Astrocyte (in vitro differentiated cells and primary cell): Measurements from ENCODE around the gene C11orf42. TPM values are rescaled to one million over a fixed set of nuclear protein-coding genes. Genes with fewer than 3 reads are reported as not detected.

Source experiments
- DNase-seq: peaks from one replicate; pipeline ENCODE4 v3.0.0-alpha.2; 2010; ENCODE audit warnings: low read depth
- FAIRE-seq: peaks from 2 replicates; lab custom pipeline; 2011; peaks lifted over from hg19 to GRCh38; lab: Jason Lieb, UNC
- H2AFZ ChIP-seq: 2 replicates; pipeline ENCODE4 v1.6.0; 2012; ENCODE audit warnings: low read depth, low read length, inconsistent platforms
- H3K27ac ChIP-seq: 2 replicates; pipeline ENCODE4 v1.5.1; 2011; ENCODE audit warnings: low read depth, low read length, inconsistent platforms
- H3K27me3 ChIP-seq: 2 replicates; pipeline ENCODE4 v1.6.0; 2011; ENCODE audit warnings: low read length, inconsistent platforms; ENCODE audit not compliant: insufficient read depth
- H3K36me3 ChIP-seq: 2 replicates; pipeline ENCODE4 v1.5.1; 2011; ENCODE audit warnings: low read length, inconsistent platforms; ENCODE audit not compliant: insufficient read depth
- H3K4me1 ChIP-seq: 2 replicates; pipeline ENCODE4 v1.5.1; 2011; ENCODE audit warnings: low read length, inconsistent platforms; ENCODE audit not compliant: insufficient read depth
- H3K4me2 ChIP-seq: 2 replicates; pipeline ENCODE4 v1.6.0; 2012; ENCODE audit warnings: low read length, inconsistent platforms
- H3K4me3 ChIP-seq: 2 replicates; pipeline ENCODE4 v1.5.1; 2011; ENCODE audit warnings: low read depth, mild to moderate bottlenecking, low read length, inconsistent platforms; ENCODE audit not compliant: insufficient read depth
- H3K79me2 ChIP-seq: 2 replicates; pipeline ENCODE4 v1.6.0; 2012; ENCODE audit warnings: mild to moderate bottlenecking, low read length, inconsistent platforms; ENCODE audit not compliant: insufficient read depth
- H3K9ac ChIP-seq: 2 replicates; pipeline ENCODE4 v1.6.0; 2012; ENCODE audit warnings: mild to moderate bottlenecking, low read length, inconsistent platforms
- H3K9me3 ChIP-seq: 2 replicates; pipeline ENCODE4 v1.5.1; 2012; ENCODE audit warnings: low read depth, mild to moderate bottlenecking, low read length, inconsistent platforms; ENCODE audit not compliant: insufficient read depth
- H4K20me1 ChIP-seq: 2 replicates; pipeline ENCODE4 v1.6.0; 2012; ENCODE audit warnings: low read length, inconsistent platforms; ENCODE audit not compliant: insufficient read depth
- H3K27ac Mint-ChIP-seq: one replicate; pipeline ENCODE4 v1.8.0; 2021; ENCODE audit warnings: mild to moderate bottlenecking, mixed read lengths; ENCODE audit not compliant: unreplicated experiment
- H3K27me3 Mint-ChIP-seq: one replicate; pipeline ENCODE4 v1.8.0; 2021; ENCODE audit warnings: low read depth, mixed read lengths; ENCODE audit not compliant: unreplicated experiment
- H3K36me3 Mint-ChIP-seq: one replicate; pipeline ENCODE4 v1.8.0; 2021; ENCODE audit warnings: low read depth, mixed read lengths; ENCODE audit not compliant: unreplicated experiment
- H3K4me1 Mint-ChIP-seq: one replicate; pipeline ENCODE4 v1.8.0; 2021; ENCODE audit warnings: low read depth, mixed read lengths; ENCODE audit not compliant: unreplicated experiment
- H3K4me3 Mint-ChIP-seq: one replicate; pipeline ENCODE4 v1.8.0; 2021; ENCODE audit warnings: mild to moderate bottlenecking, moderate library complexity, mixed read lengths; ENCODE audit not compliant: unreplicated experiment
- H3K9me3 Mint-ChIP-seq: one replicate; pipeline ENCODE4 v1.8.0; 2021; ENCODE audit warnings: mild to moderate bottlenecking, mixed read lengths; ENCODE audit not compliant: unreplicated experiment
- EZH2 ChIP-seq: IDR thresholded peaks from 2 replicates; pipeline ENCODE4 v1.6.1; 2012; ENCODE audit warnings: mild to moderate bottlenecking, low read length, inconsistent platforms; ENCODE audit not compliant: insufficient read depth
- total RNA-seq: library from RNA; stranded (reverse); gene quantifications from 2 replicates; pipeline ENCODE4 v1.2.1, GENCODE V29; 2021
- TF ChIP-seq, protein P1 (sequence below): IDR thresholded peaks from 2 replicates; pipeline ENCODE4 v1.5.1; 2011; ENCODE audit warnings: low read depth, mild to moderate bottlenecking, inconsistent platforms, low read length, moderate library complexity; ENCODE audit not compliant: insufficient read depth

The C11orf42 gene
- total RNA-seq, 1 donor from 2014 or later, result not detected

DNA sequence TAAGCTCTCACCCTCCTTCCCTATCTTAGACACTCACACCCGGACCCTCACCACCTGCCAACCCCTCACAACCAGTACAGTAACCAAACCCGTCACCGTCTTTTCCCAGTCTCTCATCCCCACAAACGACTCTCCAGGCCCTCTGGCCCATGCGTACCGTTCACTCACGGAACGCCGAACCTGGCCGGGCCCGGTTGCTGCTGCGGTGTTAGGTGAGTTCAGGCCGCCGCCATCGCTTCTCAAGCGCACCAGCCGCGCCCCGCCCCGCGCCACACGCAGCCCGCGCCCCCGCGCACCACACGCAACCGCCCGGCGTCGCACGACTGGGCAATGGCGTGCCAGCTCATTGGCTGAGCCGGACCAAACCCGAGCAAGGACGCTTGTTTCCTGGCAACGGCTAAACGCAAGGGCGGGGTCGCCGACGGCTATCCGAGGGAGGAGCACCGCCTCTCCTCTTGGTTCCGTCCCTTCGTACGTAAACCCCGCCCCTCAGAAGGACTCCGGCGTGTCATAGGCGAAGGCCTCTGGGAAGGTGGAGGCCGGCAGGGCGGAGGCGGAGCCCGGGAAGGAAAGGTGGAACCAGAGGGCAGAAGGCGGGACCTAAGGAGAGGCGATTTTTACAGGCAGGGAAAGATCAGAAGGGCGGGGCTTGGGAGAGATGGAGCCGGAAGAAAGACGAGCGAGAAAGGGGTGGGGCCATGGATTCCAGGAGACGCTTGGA lies 29.2 kb downstream of the C11orf42 start, which contains the start of gene FHIP1B:
TSS of gene FHIP1B (minus strand) at position 250 of the 721 bp plus-strand sequence. CDS start 10,120 bp downstream, outside the sequence.
- H4K20me1 ChIP-seq, result peaks cover 24% of the 10 kb centered on the region
- peak within 1 kb of the TSS; percentile 77 for H3K27ac ChIP-seq

DNA sequence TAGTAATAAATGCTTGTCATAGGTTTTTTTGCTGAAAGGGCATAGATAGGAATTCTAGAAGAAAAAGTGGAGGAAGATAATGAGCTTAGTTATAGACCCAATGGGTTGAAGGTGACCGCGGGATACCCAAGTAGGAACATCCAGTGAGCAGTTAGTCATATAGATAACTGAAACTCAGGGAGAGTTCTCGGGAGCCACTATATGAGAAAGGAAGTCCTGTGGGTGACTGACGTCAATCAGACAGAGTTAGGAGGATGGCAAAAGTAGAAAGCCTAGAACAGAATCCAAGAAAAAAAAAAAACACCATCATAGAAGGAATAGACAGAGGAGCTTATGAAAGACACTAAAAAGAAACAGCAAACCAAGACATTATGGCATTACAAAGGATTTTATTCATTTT lies 31.9 kb downstream of the C11orf42 start:
- no peak for TF ChIP-seq EZH2
- TF ChIP-seq, protein P1, sequence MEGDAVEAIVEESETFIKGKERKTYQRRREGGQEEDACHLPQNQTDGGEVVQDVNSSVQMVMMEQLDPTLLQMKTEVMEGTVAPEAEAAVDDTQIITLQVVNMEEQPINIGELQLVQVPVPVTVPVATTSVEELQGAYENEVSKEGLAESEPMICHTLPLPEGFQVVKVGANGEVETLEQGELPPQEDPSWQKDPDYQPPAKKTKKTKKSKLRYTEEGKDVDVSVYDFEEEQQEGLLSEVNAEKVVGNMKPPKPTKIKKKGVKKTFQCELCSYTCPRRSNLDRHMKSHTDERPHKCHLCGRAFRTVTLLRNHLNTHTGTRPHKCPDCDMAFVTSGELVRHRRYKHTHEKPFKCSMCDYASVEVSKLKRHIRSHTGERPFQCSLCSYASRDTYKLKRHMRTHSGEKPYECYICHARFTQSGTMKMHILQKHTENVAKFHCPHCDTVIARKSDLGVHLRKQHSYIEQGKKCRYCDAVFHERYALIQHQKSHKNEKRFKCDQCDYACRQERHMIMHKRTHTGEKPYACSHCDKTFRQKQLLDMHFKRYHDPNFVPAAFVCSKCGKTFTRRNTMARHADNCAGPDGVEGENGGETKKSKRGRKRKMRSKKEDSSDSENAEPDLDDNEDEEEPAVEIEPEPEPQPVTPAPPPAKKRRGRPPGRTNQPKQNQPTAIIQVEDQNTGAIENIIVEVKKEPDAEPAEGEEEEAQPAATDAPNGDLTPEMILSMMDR, result no peak
- Mint-ChIP-seq H3K9me3 (peaks cover 3% of the 10 kb centered on the region), H3K4me1 (peaks cover 8% of the 10 kb centered on the region), H3K4me3 (no peak overlapping the region), H3K36me3 (peaks cover 2% of the 10 kb centered on the region), H3K27ac (no peak overlapping the region), H3K27me3 (peaks cover 4% of the 10 kb centered on the region)
- Histone ChIP-seq H3K4me3 (no peak overlapping the region), H3K4me1 (peaks cover 6% of the 10 kb centered on the region), H3K27ac (no peak overlapping the region), H3K79me2 (peaks cover 22% of the 10 kb centered on the region), H3K27me3 (no peaks in the 10 kb centered on the region), H3K4me2 (no peak overlapping the region), H2AFZ (no peak overlapping the region), H3K9ac (no peak overlapping the region), H4K20me1 (peaks cover 8% of the 10 kb centered on the region), H3K36me3 (no peaks in the 10 kb centered on the region), H3K9me3 (no peaks in the 10 kb centered on the region)
- no peak for DNase-seq
- FAIRE-seq, result no peak

More for the DNA sequence above, 29.2 kb downstream of the C11orf42 start, which contains the start of gene FHIP1B:
- Histone ChIP-seq H3K4me2 (peak within 1 kb of the TSS; percentile 98), H3K79me2 (peaks cover 48% of the 10 kb centered on the region), H3K9ac (peak within 1 kb of the TSS; percentile 97), H2AFZ (peak within 1 kb of the TSS; percentile 99), H3K4me1 (peaks cover 6% of the 10 kb centered on the region), H3K9me3 (no peaks in the 10 kb centered on the region), H3K36me3 (no peaks in the 10 kb centered on the region), H3K4me3 (peak within 1 kb of the TSS; percentile 97), H3K27me3 (no peaks in the 10 kb centered on the region)
- Mint-ChIP-seq H3K27me3 (no peaks in the 10 kb centered on the region), H3K9me3 (peaks cover 3% of the 10 kb centered on the region), H3K36me3 (no peaks in the 10 kb centered on the region), H3K4me3 (peak within 1 kb of the TSS; percentile 94), H3K27ac (peak within 1 kb of the TSS; percentile 90), H3K4me1 (peaks cover 8% of the 10 kb centered on the region)
- DNase-seq, result peak; percentile 99
- TF ChIP-seq, protein P1, result no peak
- no peak for TF ChIP-seq EZH2
- peak; percentile 66 for FAIRE-seq

DNA sequence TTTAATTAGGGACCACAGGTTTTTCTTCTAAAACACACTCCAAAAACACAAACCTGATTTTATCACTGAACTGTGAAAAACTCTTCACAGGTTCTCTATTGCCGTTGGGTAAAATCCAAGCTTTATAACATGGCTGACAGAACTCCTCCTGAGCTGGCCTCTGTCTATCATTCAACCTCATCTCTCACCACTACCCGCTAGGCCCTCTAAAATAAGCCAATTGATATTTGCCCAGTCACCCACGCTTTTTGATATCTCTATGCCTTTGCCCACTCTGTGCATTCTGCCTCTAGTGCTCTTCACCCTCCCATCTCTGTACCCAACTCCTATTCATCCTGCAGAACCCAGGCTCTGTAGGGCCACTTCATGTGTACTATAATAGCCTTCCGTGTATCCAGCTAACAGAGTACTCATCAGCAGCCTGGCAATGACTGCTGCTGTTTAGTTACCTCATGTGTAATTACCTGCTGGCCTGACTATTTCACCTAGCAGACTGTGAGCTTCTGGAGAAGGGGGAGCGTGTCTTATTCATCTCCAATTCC lies 32.5 kb downstream of the C11orf42 start:
- H3K79me2 ChIP-seq, result peaks cover 16% of the 10 kb centered on the region
- DNase-seq (no peak), FAIRE-seq (no peak)
- peaks cover 3% of the 10 kb centered on the region for H3K9me3 Mint-ChIP-seq
- no peaks in the 10 kb centered on the region for H3K9me3 ChIP-seq
- no peaks in the 10 kb centered on the region for H3K36me3 ChIP-seq
- no peak overlapping the region for H3K27ac ChIP-seq
- no peak overlapping the region for H3K4me2 ChIP-seq
- no peaks in the 10 kb centered on the region for H3K27me3 ChIP-seq
- H3K9ac ChIP-seq, result no peak overlapping the region
- TF ChIP-seq EZH2, result no peak
- TF ChIP-seq, protein P1, result no peak
- peaks cover 5% of the 10 kb centered on the region for H3K27me3 Mint-ChIP-seq
- no peak overlapping the region for H3K4me3 Mint-ChIP-seq
- H3K4me3 ChIP-seq, result no peak overlapping the region
- H3K4me1 Mint-ChIP-seq, result peaks cover 8% of the 10 kb centered on the region
- no peak overlapping the region for H2AFZ ChIP-seq
- peaks cover 6% of the 10 kb centered on the region for H3K4me1 ChIP-seq
- H3K27ac Mint-ChIP-seq, result no peak overlapping the region
- H4K20me1 ChIP-seq, result peaks cover 7% of the 10 kb centered on the region
- peaks cover 2% of the 10 kb centered on the region for H3K36me3 Mint-ChIP-seq
